Coronary artery (tissue), 2 donors: ENCODE measurements around the gene RPAP2.

ENCODE experiments used
- DNase-seq: peaks from one replicate; pipeline ENCODE4 v3.0.0-alpha.2; 2017; ENCODE audit warnings: low spot score
- H3K27ac ChIP-seq, 2 donors: fragments of 200-600 bp; sonication (generic); one replicate each; pipeline ENCODE4 v1.5.1; 2016 to 2019
- H3K4me3 ChIP-seq: fragments of 200-600 bp; sonication (generic); 2 replicates; pipeline ENCODE4 v1.5.1; 2016; ENCODE audit warnings: mild to moderate bottlenecking, moderate library complexity
- CTCF ChIP-seq: fragments of 200-600 bp; sonication (generic); IDR thresholded peaks from one replicate; pipeline ENCODE4 v1.5.1; 2019; ENCODE audit warnings: antibody characterized with exemption

RPAP2 gene

GRCh38 chr1:92362970-92363369 is 64.1 kb downstream of the RPAP2 start:
- no peak for DNase-seq
- TF ChIP-seq CTCF, result no peak
- Histone ChIP-seq H3K27ac (no peak overlapping the region), H3K4me3 (no peak overlapping the region)

GRCh38 chr1:92363401-92363800 is 64.5 kb downstream of the RPAP2 start:
- no peak for DNase-seq
- TF ChIP-seq CTCF, result no peak
- no peak overlapping the region for H3K4me3 ChIP-seq
- no peak overlapping the region for H3K27ac ChIP-seq

GRCh38 chr1:92365378-92366039 is 66.7 kb downstream of the RPAP2 start:
- H3K4me3 ChIP-seq, result no peak overlapping the region
- no peak for DNase-seq
- no peak for TF ChIP-seq CTCF
- H3K27ac ChIP-seq, result no peak overlapping the region

GRCh38 chr1:92366040-92366395 is 67.2 kb downstream of the RPAP2 start:
- Histone ChIP-seq H3K4me3 (no peak overlapping the region), H3K27ac (no peak overlapping the region)
- DNase-seq, result no peak
- no peak for TF ChIP-seq CTCF

- no peak for DNase-seq
- TF ChIP-seq CTCF, result no peak
Measured at GRCh38 chr1:92367496-92367895, 68.6 kb downstream of the RPAP2 start.

GRCh38 chr1:92372164-92372563 is 73.3 kb downstream of the RPAP2 start:
- no peak overlapping the region for H3K27ac ChIP-seq
- DNase-seq, result no peak
- no peak overlapping the region for H3K4me3 ChIP-seq
- TF ChIP-seq CTCF, result no peak

More at GRCh38 chr1:92367496-92367895, 68.6 kb downstream of the RPAP2 start:
- Histone ChIP-seq H3K27ac (no peak overlapping the region), H3K4me3 (no peak overlapping the region)

- H3K4me3 ChIP-seq, result no peak overlapping the region
- no peak overlapping the region for H3K27ac ChIP-seq
- no peak for TF ChIP-seq CTCF
- DNase-seq, result no peak
Measured at GRCh38 chr1:92374223-92374622, 75.4 kb downstream of the RPAP2 start.
